Spleen (tissue), 7 donors: ENCODE data around the gene ZNF300.

Experiments used
- POLR2A ChIP-seq, 3 donors: fragments of 450-650 bp; IDR thresholded peaks; one replicate each; pipeline ENCODE4 v1.5.1; 2017; ENCODE audit warnings: antibody characterized with exemption in 3 of 3, mild to moderate bottlenecking in 1 of 3
- POLR2AphosphoS5 ChIP-seq, 3 donors: sonication (generic); formaldehyde crosslinking; IDR thresholded peaks; one replicate each; pipeline ENCODE4 v1.5.1; 2017; ENCODE audit warnings: antibody characterized with exemption in 3 of 3
- TF ChIP-seq, protein P1 (sequence below), 11 experiments: fragments of 200-600 bp in 7 of 11; fragments of 450-650 bp in 4 of 11; sonication (generic) in 4 of 11; IDR thresholded peaks in 8 of 11; conservative IDR thresholded peaks in 3 of 11; 1 replicate in 7 of 11; 2 replicates in 4 of 11; pipeline versions ENCODE4 v1.4.0 to v1.8.0; 2016 to 2021; ENCODE audit warnings: antibody characterized with exemption in 11 of 11, inconsistent platforms in 4 of 11, mild to moderate bottlenecking in 1 of 11
- donor health status: DM: no; HTN: no; CAD: no; lungs with moderate emphysema.
- donor health status: DM: no; HTN: no; CAD: no.
- donor health status: DM: no; HTN: no; CAD: no.

DNA sequence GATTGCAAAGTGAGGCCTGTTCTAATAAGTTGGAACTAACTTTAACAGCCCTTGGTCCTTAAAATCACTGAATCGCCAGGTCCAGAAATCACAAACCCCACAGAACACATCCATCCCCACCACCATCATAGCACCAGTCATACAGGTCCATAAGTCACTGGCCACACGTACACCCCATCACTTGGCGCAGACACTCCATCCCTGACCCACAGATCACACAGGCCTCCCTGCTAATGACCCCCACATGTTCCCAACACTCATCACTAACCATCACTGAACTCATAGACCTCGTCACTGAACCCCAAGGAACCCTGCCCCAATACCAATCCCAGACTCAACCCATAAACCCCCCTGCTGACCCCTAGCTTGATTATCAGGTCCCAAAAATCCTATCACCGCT is 41.2 kb upstream of the ZNF300 start:
- TF ChIP-seq, protein P1, sequence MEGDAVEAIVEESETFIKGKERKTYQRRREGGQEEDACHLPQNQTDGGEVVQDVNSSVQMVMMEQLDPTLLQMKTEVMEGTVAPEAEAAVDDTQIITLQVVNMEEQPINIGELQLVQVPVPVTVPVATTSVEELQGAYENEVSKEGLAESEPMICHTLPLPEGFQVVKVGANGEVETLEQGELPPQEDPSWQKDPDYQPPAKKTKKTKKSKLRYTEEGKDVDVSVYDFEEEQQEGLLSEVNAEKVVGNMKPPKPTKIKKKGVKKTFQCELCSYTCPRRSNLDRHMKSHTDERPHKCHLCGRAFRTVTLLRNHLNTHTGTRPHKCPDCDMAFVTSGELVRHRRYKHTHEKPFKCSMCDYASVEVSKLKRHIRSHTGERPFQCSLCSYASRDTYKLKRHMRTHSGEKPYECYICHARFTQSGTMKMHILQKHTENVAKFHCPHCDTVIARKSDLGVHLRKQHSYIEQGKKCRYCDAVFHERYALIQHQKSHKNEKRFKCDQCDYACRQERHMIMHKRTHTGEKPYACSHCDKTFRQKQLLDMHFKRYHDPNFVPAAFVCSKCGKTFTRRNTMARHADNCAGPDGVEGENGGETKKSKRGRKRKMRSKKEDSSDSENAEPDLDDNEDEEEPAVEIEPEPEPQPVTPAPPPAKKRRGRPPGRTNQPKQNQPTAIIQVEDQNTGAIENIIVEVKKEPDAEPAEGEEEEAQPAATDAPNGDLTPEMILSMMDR (IDR thresholded peaks at IDR 0.05 in 8 of 11, conservative IDR thresholded peaks at IDR 0.05 in 3 of 11) = no peak
- TF ChIP-seq POLR2AphosphoS5 (IDR thresholded peaks at IDR 0.05) (no peak), POLR2A (IDR thresholded peaks at IDR 0.05) (no peak)
